Panc1 (cell line): ENCODE data around the gene WNK4. TPM values are rescaled to one million over a fixed set of nuclear protein-coding genes. Genes with fewer than 3 reads are reported as not detected.
"Not testable (repeated sequence)": the region's sequence is repeated elsewhere in the genome, so short reads cannot be mapped to it uniquely, and the experiment has no call there.

Experiments
- ATAC-seq: fragments of 200-7000 bp; cut with Tn5 transposase; 2 replicates; pipeline ENCODE4 v1.9.1; 2020; ENCODE audit warnings: mild to moderate bottlenecking, moderate library complexity
- BruUV-seq: library from RNA; stranded (reverse); fragments of 400-500 nt; replicated peaks from 2 replicates; lab custom pipeline; 2021; lab: Mats Ljungman, UMichigan
- CTCF ChIA-PET: fragments of 300-600 bp; sonication (Branson Sonifier 250); formaldehyde crosslinking; loops from one replicate; lab custom pipeline; 2022; ENCODE audit warnings: antibody characterized with exemption; lab: Charles Lee
- POLR2A ChIA-PET: fragments of 300-600 bp; sonication (Branson Sonifier 250); formaldehyde crosslinking; loops from one replicate; lab custom pipeline; 2022; ENCODE audit warnings: antibody characterized with exemption; lab: Charles Lee
- DNase-seq: peaks from one replicate; pipeline ENCODE4 v3.0.0-alpha.2; 2010; ENCODE audit warnings: low read depth, low spot score
- H3K27ac ChIP-seq: 2 replicates; pipeline ENCODE4 v1.5.1; 2011; ENCODE audit warnings: mild to moderate bottlenecking, low read length, inconsistent platforms
- H3K27me3 ChIP-seq: fragments of 200-500 bp; sonication (Bioruptor generic); 2 replicates; pipeline ENCODE4 v1.6.0; 2014; ENCODE audit warnings: low read length, inconsistent platforms; ENCODE audit not compliant: control insufficient read depth, insufficient read depth
- H3K36me3 ChIP-seq: fragments of 200-500 bp; sonication (Bioruptor generic); 2 replicates; pipeline ENCODE4 v1.5.1; 2014; ENCODE audit warnings: inconsistent platforms, mild to moderate bottlenecking, low read length, moderate library complexity; ENCODE audit not compliant: control insufficient read depth, insufficient read depth
- H3K4me1 ChIP-seq: 2 replicates; pipeline ENCODE4 v1.5.1; 2011; ENCODE audit warnings: inconsistent platforms, mild to moderate bottlenecking, low read length, moderate library complexity; ENCODE audit not compliant: control insufficient read depth, insufficient read depth
- H3K4me3 ChIP-seq, 2 experiments: 2 replicates each; pipeline ENCODE4 v1.5.1; 2011 to 2012; ENCODE audit warnings: low read depth in 2 of 2, low read length in 2 of 2, mild to moderate bottlenecking in 2 of 2, inconsistent platforms in 1 of 2, moderate library complexity in 1 of 2
- H3K9me3 ChIP-seq: fragments of 200-500 bp; sonication (Bioruptor generic); 2 replicates; pipeline ENCODE4 v1.5.1; 2014; ENCODE audit warnings: low read depth, mild to moderate bottlenecking, inconsistent platforms, low read length, moderate library complexity; ENCODE audit not compliant: control insufficient read depth, insufficient read depth
- POLR2AphosphoS5 ChIP-seq: IDR thresholded peaks from 2 replicates; pipeline ENCODE4 v1.6.1; 2012; ENCODE audit warnings: mild to moderate bottlenecking, low read depth, low read length, moderate library complexity
- SIN3A ChIP-seq: IDR thresholded peaks from 2 replicates; pipeline ENCODE4 v1.6.1; 2012; ENCODE audit warnings: low read depth, mild to moderate bottlenecking, low read length, moderate library complexity, borderline replicate concordance; ENCODE audit not compliant: insufficient read depth
- TCF7L2 ChIP-seq: IDR thresholded peaks from 2 replicates; pipeline ENCODE4 v1.6.1; 2011; ENCODE audit warnings: mild to moderate bottlenecking, low read depth, low read length, inconsistent platforms
- in situ Hi-C: cut with HindIII; loops from 2 replicates; pipeline ENCODE4 v1.10.0; 2016; ENCODE audit warnings: low sequenced_read_pairs, low pct_unique_long_range_greater_than_20kb
- intact Hi-C: fragments of 100-400 bp; cut with micrococcal nuclease; formaldehyde crosslinking; loops from one replicate; pipeline ENCODE4 v1.10.0; 2022; ENCODE audit not compliant: unreplicated experiment
- total RNA-seq: library from RNA; stranded (reverse); gene quantifications from one replicate; pipeline ENCODE4 v1.2.1, GENCODE V29; 2021; ENCODE audit not compliant: unreplicated experiment
- TF ChIP-seq, protein P1 (sequence below), 2 experiments: IDR thresholded peaks; 2 replicates each; pipeline ENCODE4 v1.6.1; 2011 to 2012; ENCODE audit warnings: low read depth in 2 of 2, control low read depth in 1 of 2, low read length in 1 of 2, mild to moderate bottlenecking in 1 of 2, moderate library complexity in 1 of 2; ENCODE audit not compliant: insufficient read depth in 1 of 2
- TF ChIP-seq, protein P2 (sequence below): fragments of 450-650 bp; IDR thresholded peaks from 2 replicates; pipeline ENCODE4 v1.5.1; 2017; ENCODE audit warnings: mild to moderate bottlenecking

Gene WNK4
- total RNA-seq, 1 experiment from 2014 or later: 3.5 TPM

DNA sequence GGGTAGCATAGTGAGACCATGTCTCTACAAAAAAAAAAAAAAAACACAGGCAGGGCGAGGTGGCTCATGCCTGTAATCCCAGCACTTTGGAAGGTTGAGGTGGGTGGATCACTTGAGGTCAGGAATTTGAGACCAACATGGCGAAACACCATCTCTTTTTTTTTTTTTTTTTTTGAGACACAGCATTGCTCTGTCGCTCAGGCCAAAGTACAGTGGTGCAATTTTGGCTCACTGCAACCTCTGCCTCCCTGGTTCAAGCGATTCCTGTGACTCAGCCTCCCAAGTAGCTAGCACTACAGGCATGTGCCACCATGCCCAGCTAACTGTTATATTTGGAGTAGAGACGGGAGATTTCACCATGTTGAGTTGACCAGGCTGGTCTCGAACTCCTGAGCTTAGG, 14.3 kb upstream of the WNK4 start:
- intact Hi-C loops (no loop called here), in situ Hi-C loops (no loop called here)
- BruUV-seq: no TSS peak
- no peaks in the 10 kb centered on the region for H3K36me3 ChIP-seq
- no peak for ATAC-seq
- no peaks in the 10 kb centered on the region for H3K27me3 ChIP-seq
- DNase-seq: no peak
- CTCF ChIA-PET: interaction anchor here (0.7 kb wide), 1 partner anchor 19 kb away, joined by 12 read pairs; no protein-coding TSS in a partner anchor
- H3K9me3 ChIP-seq: no peaks in the 10 kb centered on the region
- POLR2A ChIA-PET: no interaction called here
- TF ChIP-seq, protein P1, sequence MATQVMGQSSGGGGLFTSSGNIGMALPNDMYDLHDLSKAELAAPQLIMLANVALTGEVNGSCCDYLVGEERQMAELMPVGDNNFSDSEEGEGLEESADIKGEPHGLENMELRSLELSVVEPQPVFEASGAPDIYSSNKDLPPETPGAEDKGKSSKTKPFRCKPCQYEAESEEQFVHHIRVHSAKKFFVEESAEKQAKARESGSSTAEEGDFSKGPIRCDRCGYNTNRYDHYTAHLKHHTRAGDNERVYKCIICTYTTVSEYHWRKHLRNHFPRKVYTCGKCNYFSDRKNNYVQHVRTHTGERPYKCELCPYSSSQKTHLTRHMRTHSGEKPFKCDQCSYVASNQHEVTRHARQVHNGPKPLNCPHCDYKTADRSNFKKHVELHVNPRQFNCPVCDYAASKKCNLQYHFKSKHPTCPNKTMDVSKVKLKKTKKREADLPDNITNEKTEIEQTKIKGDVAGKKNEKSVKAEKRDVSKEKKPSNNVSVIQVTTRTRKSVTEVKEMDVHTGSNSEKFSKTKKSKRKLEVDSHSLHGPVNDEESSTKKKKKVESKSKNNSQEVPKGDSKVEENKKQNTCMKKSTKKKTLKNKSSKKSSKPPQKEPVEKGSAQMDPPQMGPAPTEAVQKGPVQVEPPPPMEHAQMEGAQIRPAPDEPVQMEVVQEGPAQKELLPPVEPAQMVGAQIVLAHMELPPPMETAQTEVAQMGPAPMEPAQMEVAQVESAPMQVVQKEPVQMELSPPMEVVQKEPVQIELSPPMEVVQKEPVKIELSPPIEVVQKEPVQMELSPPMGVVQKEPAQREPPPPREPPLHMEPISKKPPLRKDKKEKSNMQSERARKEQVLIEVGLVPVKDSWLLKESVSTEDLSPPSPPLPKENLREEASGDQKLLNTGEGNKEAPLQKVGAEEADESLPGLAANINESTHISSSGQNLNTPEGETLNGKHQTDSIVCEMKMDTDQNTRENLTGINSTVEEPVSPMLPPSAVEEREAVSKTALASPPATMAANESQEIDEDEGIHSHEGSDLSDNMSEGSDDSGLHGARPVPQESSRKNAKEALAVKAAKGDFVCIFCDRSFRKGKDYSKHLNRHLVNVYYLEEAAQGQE (IDR thresholded peaks at IDR 0.05; ENCODE audit: insufficient read depth in 1 of 2, low read depth in 2 of 2, low read length in 1 of 2): no peak
- TF ChIP-seq SIN3A (no peak), POLR2AphosphoS5 (no peak)
- no peak overlapping the region for H3K27ac ChIP-seq
- no peak overlapping the region for H3K4me3 ChIP-seq
- H3K4me1 ChIP-seq: no peaks in the 10 kb centered on the region

- Histone ChIP-seq H3K9me3 (no peaks in the 10 kb centered on the region), H3K27ac (no peak overlapping the region), H3K36me3 (no peaks in the 10 kb centered on the region), H3K27me3 (no peaks in the 10 kb centered on the region), H3K4me1 (no peaks in the 10 kb centered on the region), H3K4me3 (no peak overlapping the region)
- BruUV-seq: no TSS peak
- in situ Hi-C loops (no loop called here), intact Hi-C loops (no loop called here)
- TF ChIP-seq, protein P1 (IDR thresholded peaks at IDR 0.05; ENCODE audit: insufficient read depth in 1 of 2, low read depth in 2 of 2, low read length in 1 of 2): no peak
- TF ChIP-seq POLR2AphosphoS5 (no peak), SIN3A (no peak), TCF7L2 (no peak)
- TF ChIP-seq, protein P2, sequence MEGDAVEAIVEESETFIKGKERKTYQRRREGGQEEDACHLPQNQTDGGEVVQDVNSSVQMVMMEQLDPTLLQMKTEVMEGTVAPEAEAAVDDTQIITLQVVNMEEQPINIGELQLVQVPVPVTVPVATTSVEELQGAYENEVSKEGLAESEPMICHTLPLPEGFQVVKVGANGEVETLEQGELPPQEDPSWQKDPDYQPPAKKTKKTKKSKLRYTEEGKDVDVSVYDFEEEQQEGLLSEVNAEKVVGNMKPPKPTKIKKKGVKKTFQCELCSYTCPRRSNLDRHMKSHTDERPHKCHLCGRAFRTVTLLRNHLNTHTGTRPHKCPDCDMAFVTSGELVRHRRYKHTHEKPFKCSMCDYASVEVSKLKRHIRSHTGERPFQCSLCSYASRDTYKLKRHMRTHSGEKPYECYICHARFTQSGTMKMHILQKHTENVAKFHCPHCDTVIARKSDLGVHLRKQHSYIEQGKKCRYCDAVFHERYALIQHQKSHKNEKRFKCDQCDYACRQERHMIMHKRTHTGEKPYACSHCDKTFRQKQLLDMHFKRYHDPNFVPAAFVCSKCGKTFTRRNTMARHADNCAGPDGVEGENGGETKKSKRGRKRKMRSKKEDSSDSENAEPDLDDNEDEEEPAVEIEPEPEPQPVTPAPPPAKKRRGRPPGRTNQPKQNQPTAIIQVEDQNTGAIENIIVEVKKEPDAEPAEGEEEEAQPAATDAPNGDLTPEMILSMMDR: no peak
- POLR2A ChIA-PET: interaction anchor here (0.6 kb wide), 1 partner anchor 255 kb away, joined by 8 read pairs; the partner anchor contains the start of gene VAT1
- no peak for DNase-seq
- ATAC-seq: no peak
- CTCF ChIA-PET: no interaction called here
Observed at GRCh38 chr17:42767512-42767911, 12.9 kb upstream of the WNK4 start.

DNA sequence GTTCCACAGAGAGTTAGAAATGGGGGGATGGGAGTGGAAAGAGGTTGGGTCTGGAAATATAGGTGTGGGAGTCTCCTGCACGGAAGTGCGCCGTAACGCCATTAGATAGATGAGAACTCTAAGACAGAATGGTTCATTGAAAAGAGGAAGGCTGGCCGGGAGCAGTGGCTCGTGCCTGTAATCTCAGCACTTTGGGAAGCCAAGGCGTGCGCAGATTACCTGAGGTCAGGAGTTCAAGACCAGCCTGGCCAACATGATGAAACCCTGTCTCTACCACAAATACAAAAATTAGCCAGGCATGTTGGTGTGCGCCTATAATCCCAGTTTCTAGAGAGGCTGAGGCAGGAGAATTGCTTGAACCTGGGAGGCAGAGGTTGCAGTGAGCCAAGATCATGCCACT, 12.4 kb upstream of the WNK4 start:
- in situ Hi-C loops, ATAC-seq, intact Hi-C loops: not testable (repeated sequence)

GRCh38 chr17:42769964-42770363, 10.4 kb upstream of the WNK4 start:
- H3K36me3 ChIP-seq, intact Hi-C loops, in situ Hi-C loops, ATAC-seq, H3K4me1 ChIP-seq, DNase-seq, H3K9me3 ChIP-seq, H3K4me3 ChIP-seq, H3K27me3 ChIP-seq, BruUV-seq, H3K27ac ChIP-seq, POLR2A ChIA-PET: not testable (repeated sequence)
- CTCF ChIA-PET: interaction anchor here (0.5 kb wide), 1 partner anchor 168 kb away, joined by 3 read pairs; no protein-coding TSS in a partner anchor

More for the DNA sequence above, 12.4 kb upstream of the WNK4 start:
- CTCF ChIA-PET: interaction anchor here (0.7 kb wide), 1 partner anchor 59 kb away, joined by 4 read pairs; no protein-coding TSS in a partner anchor
- H3K4me3 ChIP-seq, POLR2A ChIA-PET, BruUV-seq, H3K27me3 ChIP-seq, H3K27ac ChIP-seq, H3K4me1 ChIP-seq, H3K36me3 ChIP-seq, H3K9me3 ChIP-seq, DNase-seq: not testable (repeated sequence)
